HepG2 (cell line): ENCODE measurements around the gene ITGA2. TPM values are rescaled to one million over a fixed set of nuclear protein-coding genes. Genes with fewer than 3 reads are reported as not detected.

Source experiments
- ATAC-seq: fragments of 200-7000 bp; cut with Tn5 transposase; 3 replicates; pipeline ENCODE4 v1.9.1; 2020; ENCODE audit warnings: mild to moderate bottlenecking, moderate library complexity
- BruUV-seq: library from RNA; stranded (reverse); fragments of 400-500 nt; replicated peaks from 2 replicates; lab custom pipeline; 2021; lab: Mats Ljungman, UMichigan
- CTCF ChIA-PET: fragments of 300-600 bp; formaldehyde crosslinking; extraction: SDS; loops from one replicate; lab custom pipeline; 2021; ENCODE audit warnings: low total read pairs, inconsistent platforms, low intra/inter-chr PET ratio; lab: Yijun Ruan, JAX
- POLR2A ChIA-PET: fragments of 350-600 bp; sonication (Branson Sonifier 250); formaldehyde crosslinking; loops from one replicate; lab custom pipeline; 2020; ENCODE audit warnings: antibody characterized with exemption, inconsistent platforms; lab: Yijun Ruan, JAX
- DNase-seq: peaks from one replicate; pipeline ENCODE4 v3.0.0-alpha.2; 2015; ENCODE audit warnings: low spot score
- FAIRE-seq: peaks from 3 replicates; lab custom pipeline; 2011; peaks lifted over from hg19 to GRCh38; lab: Jason Lieb, UNC
- H2AFZ ChIP-seq: one replicate; pipeline ENCODE4 v1.6.1; 2011; ENCODE audit warnings: low read length, inconsistent platforms
- H3K27ac ChIP-seq: fragments of 300-600 bp; 3 replicates; pipeline ENCODE4 v1.8.0; 2011; ENCODE audit warnings: mixed run types, mild to moderate bottlenecking, mixed read lengths, low read length, inconsistent platforms; ENCODE audit not compliant: insufficient read depth; ENCODE audit errors: extremely low read length
- H3K27me3 ChIP-seq, 2 experiments: fragments of 200-600 bp in 1 of 2; 2 replicates in 1 of 2; 3 replicates in 1 of 2; pipeline versions ENCODE4 v1.6.0 to v1.8.0; 2011; ENCODE audit warnings: low read length in 2 of 2, mild to moderate bottlenecking in 2 of 2, moderate library complexity in 2 of 2, inconsistent platforms in 1 of 2; ENCODE audit not compliant: insufficient read depth in 2 of 2, control insufficient read depth in 1 of 2
- H3K36me3 ChIP-seq, 2 experiments: fragments of 200-600 bp in 1 of 2; replicated peaks in 1 of 2; 2 replicates in 1 of 2; 3 replicates in 1 of 2; pipeline versions ENCODE4 v1.5.1 to v1.8.0; 2011; ENCODE audit warnings: low read length in 2 of 2, inconsistent platforms in 1 of 2; ENCODE audit not compliant: insufficient read depth in 2 of 2, control insufficient read depth in 1 of 2
- H3K4me1 ChIP-seq: 2 replicates; pipeline ENCODE4 v1.5.1; 2012; ENCODE audit warnings: low read length, inconsistent platforms; ENCODE audit not compliant: insufficient read depth
- H3K4me2 ChIP-seq: 2 replicates; pipeline ENCODE4 v1.6.0; 2011; ENCODE audit warnings: low read depth, low read length, inconsistent platforms
- H3K4me3 ChIP-seq, 3 experiments: fragments of 200-600 bp in 1 of 3; sonication (generic), shearing (Covaris generic) in 1 of 3; replicated peaks in 1 of 3; 2 replicates each; pipeline ENCODE4 v1.5.1; 2011 to 2016; ENCODE audit warnings: low read length in 3 of 3, inconsistent platforms in 2 of 3, low read depth in 2 of 3, mild to moderate bottlenecking in 2 of 3, control low read depth in 1 of 3, mixed read lengths in 1 of 3; ENCODE audit not compliant: insufficient read depth in 1 of 3
- H3K79me2 ChIP-seq: one replicate; pipeline ENCODE4 v1.6.1; 2011; ENCODE audit warnings: low read length, inconsistent platforms; ENCODE audit not compliant: insufficient read depth
- H3K9ac ChIP-seq: 2 replicates; pipeline ENCODE4 v1.6.0; 2011; ENCODE audit warnings: mild to moderate bottlenecking, low read depth, low read length, inconsistent platforms; ENCODE audit not compliant: insufficient read depth
- H3K9me3 ChIP-seq: 2 replicates; pipeline ENCODE4 v1.5.1; 2012; ENCODE audit warnings: mild to moderate bottlenecking, low read length
- H4K20me1 ChIP-seq: 2 replicates; pipeline ENCODE4 v1.6.0; 2011; ENCODE audit warnings: inconsistent platforms, mild to moderate bottlenecking, low read length, moderate library complexity; ENCODE audit not compliant: insufficient read depth
- ATAD3A ChIP-seq: sonication (generic); formaldehyde crosslinking; IDR thresholded peaks from 2 replicates; pipeline ENCODE4 v1.4.0; 2020; ENCODE audit warnings: missing genetic modification reagents
- ATF7-NPFF ChIP-seq: sonication (generic); formaldehyde crosslinking; IDR thresholded peaks from 2 replicates; pipeline ENCODE4 v1.8.1; 2023; ENCODE audit warnings: mild to moderate bottlenecking, low read depth, missing genetic modification reagents, moderate library complexity
- JUND ChIP-seq: sonication (generic); formaldehyde crosslinking; IDR thresholded peaks from 2 replicates; pipeline ENCODE4 v1.8.0; 2022; ENCODE audit warnings: mild to moderate bottlenecking, missing genetic modification reagents
- MAFF ChIP-seq: IDR thresholded peaks from 2 replicates; pipeline ENCODE4 v1.6.1; 2011; ENCODE audit warnings: low read depth, low read length, improper control_type of control experiment
- MAFK ChIP-seq, 2 experiments: IDR thresholded peaks in 1 of 2; conservative IDR thresholded peaks in 1 of 2; 2 replicates each; pipeline ENCODE4 v1.6.1; 2011; ENCODE audit warnings: improper control_type of control experiment in 2 of 2, low read length in 2 of 2
- MLXIP ChIP-seq: sonication (generic); formaldehyde crosslinking; IDR thresholded peaks from 2 replicates; pipeline ENCODE4 v1.9.0; 2021; ENCODE audit warnings: missing genetic modification reagents, borderline replicate concordance
- NPAS2 ChIP-seq: sonication (generic); formaldehyde crosslinking; IDR thresholded peaks from 2 replicates; pipeline ENCODE4 v1.8.0; 2022; ENCODE audit warnings: mild to moderate bottlenecking, missing genetic modification reagents, borderline replicate concordance
- SETDB1 ChIP-seq: sonication (generic); formaldehyde crosslinking; IDR thresholded peaks from 2 replicates; pipeline ENCODE4 v1.5.1; 2020; ENCODE audit warnings: missing genetic modification reagents, mild to moderate bottlenecking, borderline replicate concordance
- THAP8 ChIP-seq: sonication (generic); formaldehyde crosslinking; IDR thresholded peaks from 2 replicates; pipeline ENCODE4 v1.5.1; 2020; ENCODE audit warnings: missing genetic modification reagents, mild to moderate bottlenecking, borderline replicate concordance
- ZBTB26 ChIP-seq: IDR thresholded peaks from 2 replicates; pipeline ENCODE4 v1.6.1; 2016; ENCODE audit warnings: missing compliant biosample characterization, missing genetic modification reagents, borderline replicate concordance
- ZFP36L1 ChIP-seq: sonication (generic); formaldehyde crosslinking; IDR thresholded peaks from 2 replicates; pipeline ENCODE4 v1.8.0; 2022; ENCODE audit warnings: mild to moderate bottlenecking, missing genetic modification reagents, moderate library complexity
- ZMYM2 ChIP-seq: sonication (generic); formaldehyde crosslinking; IDR thresholded peaks from 2 replicates; pipeline ENCODE4 v1.8.0; 2022; ENCODE audit warnings: mild to moderate bottlenecking, missing genetic modification reagents
- ZNF646 ChIP-seq: sonication (generic); formaldehyde crosslinking; IDR thresholded peaks from 2 replicates; pipeline ENCODE4 v1.9.0; 2021; ENCODE audit warnings: mild to moderate bottlenecking, missing genetic modification reagents
- WGBS: methylation state at CpG from one replicate; pipeline ENCODE4 v1.1.6; 2017; ENCODE audit warnings: low lambda C conversion rate; 5-methylcytosine and 5-hydroxymethylcytosine counted together
- in situ Hi-C: cut with HindIII; loops from 2 replicates; pipeline ENCODE4 v1.10.0; 2017; ENCODE audit warnings: low pct_unique_long_range_greater_than_20kb; ENCODE audit not compliant: extremely low pct_ligation_motif_present
- intact Hi-C: fragments of 100-400 bp; cut with micrococcal nuclease; formaldehyde crosslinking; loops from one replicate; pipeline ENCODE4 v1.10.0; 2022; ENCODE audit not compliant: unreplicated experiment
- polyA plus RNA-seq, 8 experiments: library from polyadenylated mRNA; depleted of rRNA in 3 of 8; stranded (reverse) in 7 of 8; unstranded in 1 of 8; fragments of >200 nt; fragmentation: Illumina TruSeq in 4 of 8; extraction: Trizol in 4 of 8; gene quantifications; 2 replicates each; pipeline versions ENCODE4 v1.2.1 to v1.2.3, GENCODE V29; 2011 to 2016; ENCODE audit warnings: low read depth in 4 of 8, missing spikeins in 1 of 8, mixed read lengths in 1 of 8; ENCODE audit not compliant: insufficient read depth in 1 of 8
- total RNA-seq, 5 experiments: library from RNA; depleted of rRNA; stranded (reverse); fragments of >200 nt; fragmentation: Illumina TruSeq; extraction: Trizol; gene quantifications; 2 replicates each; pipeline ENCODE4 v1.2.3, GENCODE V29; 2016; ENCODE audit warnings: low read depth in 1 of 5

The ITGA2 gene
- total and polyA plus RNA-seq, 2 of the 13 experiments (the other 11 are each of a cell fraction or from before 2014, with no cell fraction given): 15.8 to 58.3 TPM

GRCh38 chr5:53055365-53055764, 66.2 kb downstream of the ITGA2 start:
- Histone ChIP-seq H3K9ac (no peak overlapping the region), H3K9me3 (no peaks in the 10 kb centered on the region), H3K27ac (no peak overlapping the region), H3K4me3 (no peak overlapping the region), H4K20me1 (0 out of 2 replicates have a peak, but pooled peaks cover 3% of the 10 kb centered on the region), H3K36me3 (peaks cover 25 to 81% of the 10 kb centered on the region in 2 experiments), H2AFZ (no peak overlapping the region), H3K4me1 (no peaks in the 10 kb centered on the region), H3K4me2 (no peak overlapping the region), H3K27me3 (no peaks in the 10 kb centered on the region), H3K79me2 (no peaks in the 10 kb centered on the region)
- POLR2A ChIA-PET: no interaction called here
- in situ Hi-C loops: no loop called here
- no peak for FAIRE-seq
- intact Hi-C loops: no loop called here
- no peak for DNase-seq
- WGBS: 79% methylated on average over 5 of the region's 5 CpGs
- no TSS peak for BruUV-seq
- CTCF ChIA-PET: no interaction called here
- ATAC-seq: no peak
- TF ChIP-seq JUND (CRISPR knock-in tag) (no peak), MLXIP (CRISPR knock-in tag) (no peak), MAFK (conservative IDR thresholded peaks at IDR 0.05 in 1 of 2, IDR thresholded peaks at IDR 0.05 in 1 of 2; ENCODE audit: low read length in 2 of 2) (peak; percentile 94 to 95), MAFF (peak; percentile 91), ATF7-NPFF (CRISPR knock-in tag) (no peak), ZBTB26 (CRISPR knock-in tag) (no peak), ZMYM2 (CRISPR knock-in tag) (no peak), SETDB1 (CRISPR knock-in tag) (no peak), ATAD3A (CRISPR knock-in tag) (no peak), ZFP36L1 (CRISPR knock-in tag) (no peak), THAP8 (CRISPR knock-in tag) (no peak), NPAS2 (no peak), ZNF646 (CRISPR knock-in tag) (no peak)
